HEK293 (cell line): Measurements from ENCODE around the gene NOP9.

Source experiments
- CTCF ChIA-PET: fragments of 350-600 bp; formaldehyde crosslinking; extraction: SDS; loops from one replicate; lab custom pipeline; 2021; ENCODE audit warnings: antibody characterized with exemption; lab: Yijun Ruan, JAX
- POLR2A ChIA-PET: fragments of 300-600 bp; formaldehyde crosslinking; extraction: SDS; loops from one replicate; lab custom pipeline; 2020; ENCODE audit warnings: antibody characterized with exemption, inconsistent platforms; lab: Yijun Ruan, JAX
- H3K27ac ChIP-seq: fragments of 200-500 bp; sonication (Bioruptor generic); 2 replicates; pipeline ENCODE4 v1.5.1; 2014; ENCODE audit warnings: low read depth, low read length, control low read depth, inconsistent platforms; ENCODE audit errors: extremely low read depth
- H3K36me3 ChIP-seq, 2 experiments: fragments of 200-500 bp in 1 of 2; sonication (Bioruptor generic) in 1 of 2; 1 replicate in 1 of 2; 2 replicates in 1 of 2; pipeline ENCODE4 v1.5.1; 2014 to 2017; ENCODE audit warnings: inconsistent platforms in 2 of 2, low read length in 2 of 2; ENCODE audit not compliant: control insufficient read depth in 2 of 2, insufficient read depth in 1 of 2
- H3K4me1 ChIP-seq: fragments of 200-500 bp; sonication (Bioruptor generic); 2 replicates; pipeline ENCODE4 v1.5.1; 2014; ENCODE audit warnings: mild to moderate bottlenecking, low read length, inconsistent platforms; ENCODE audit not compliant: control insufficient read depth, insufficient read depth
- H3K4me3 ChIP-seq: 2 replicates; pipeline ENCODE4 v1.5.1; 2011; ENCODE audit warnings: low read depth, mild to moderate bottlenecking, control low read depth, low read length, moderate library complexity
- H3K9me3 ChIP-seq: fragments of 200-500 bp; sonication (Bioruptor generic); 2 replicates; pipeline ENCODE4 v1.5.1; 2014; ENCODE audit warnings: low read depth, low read length, inconsistent platforms; ENCODE audit not compliant: control insufficient read depth, insufficient read depth
- BCL11B ChIP-seq: fragments of 450-650 bp; formaldehyde crosslinking; IDR thresholded peaks from 2 replicates; pipeline ENCODE4 v1.5.1; 2016; ENCODE audit warnings: low read depth, missing biosample characterization, missing genetic modification characterization
- BCL6B ChIP-seq: fragments of 450-650 bp; formaldehyde crosslinking; IDR thresholded peaks from 2 replicates; pipeline ENCODE4 v1.5.1; 2017; ENCODE audit warnings: missing biosample characterization, missing genetic modification characterization
- GLI2 ChIP-seq: fragments of 450-650 bp; formaldehyde crosslinking; IDR thresholded peaks from 2 replicates; pipeline ENCODE4; 2017; ENCODE audit warnings: missing biosample characterization, missing genetic modification characterization, low read depth, borderline replicate concordance
- KLF1 ChIP-seq: fragments of 450-650 bp; formaldehyde crosslinking; IDR thresholded peaks from 2 replicates; pipeline ENCODE4 v1.5.1; 2016; ENCODE audit warnings: missing biosample characterization, missing genetic modification characterization
- KLF10 ChIP-seq: fragments of 450-650 bp; IDR thresholded peaks from 2 replicates; pipeline ENCODE4 v1.5.1; 2018; ENCODE audit warnings: missing biosample characterization, mild to moderate bottlenecking, missing genetic modification characterization
- SALL2 ChIP-seq: fragments of 450-650 bp; formaldehyde crosslinking; IDR thresholded peaks from 2 replicates; pipeline ENCODE4 v1.5.0; 2017; ENCODE audit warnings: missing biosample characterization, mild to moderate bottlenecking, missing genetic modification characterization, borderline replicate concordance
- WT1 ChIP-seq: fragments of 450-650 bp; formaldehyde crosslinking; IDR thresholded peaks from 2 replicates; pipeline ENCODE4 v1.5.1; 2016; ENCODE audit warnings: missing biosample characterization, missing genetic modification characterization
- ZBTB11 ChIP-seq: fragments of 450-650 bp; formaldehyde crosslinking; conservative IDR thresholded peaks from 2 replicates; pipeline ENCODE4 v1.5.1; 2016; ENCODE audit warnings: low read depth, missing biosample characterization, missing genetic modification characterization
- ZBTB21 ChIP-seq: fragments of 450-650 bp; formaldehyde crosslinking; IDR thresholded peaks from 2 replicates; pipeline ENCODE4 v1.5.1; 2017; ENCODE audit warnings: missing biosample characterization, missing genetic modification characterization
- ZNF133 ChIP-seq: fragments of 450-650 bp; formaldehyde crosslinking; IDR thresholded peaks from 2 replicates; pipeline ENCODE4 v1.5.1; 2016; ENCODE audit warnings: missing biosample characterization, missing genetic modification characterization
- ZNF140 ChIP-seq: fragments of 450-650 bp; formaldehyde crosslinking; IDR thresholded peaks from 2 replicates; pipeline ENCODE4 v1.5.1; 2016; ENCODE audit warnings: missing biosample characterization, missing genetic modification characterization
- ZNF211 ChIP-seq: fragments of 450-650 bp; formaldehyde crosslinking; IDR thresholded peaks from 2 replicates; pipeline ENCODE4 v1.5.1; 2016; ENCODE audit warnings: low read depth, missing biosample characterization, missing genetic modification characterization
- ZNF311 ChIP-seq: fragments of 450-650 bp; formaldehyde crosslinking; IDR thresholded peaks from 2 replicates; pipeline ENCODE4 v1.5.1; 2017; ENCODE audit warnings: missing biosample characterization, missing genetic modification characterization, borderline replicate concordance
- ZNF555 ChIP-seq: fragments of 450-650 bp; formaldehyde crosslinking; conservative IDR thresholded peaks from 2 replicates; pipeline ENCODE4 v1.5.1; 2017; ENCODE audit warnings: missing biosample characterization, mild to moderate bottlenecking, missing genetic modification characterization, inconsistent platforms
- ZNF560 ChIP-seq: fragments of 450-650 bp; formaldehyde crosslinking; IDR thresholded peaks from 2 replicates; pipeline ENCODE4 v1.5.1; 2017; ENCODE audit warnings: missing biosample characterization, missing genetic modification characterization, borderline replicate concordance
- ZNF596 ChIP-seq: fragments of 450-650 bp; IDR thresholded peaks from 2 replicates; pipeline ENCODE4 v1.5.0; 2018; ENCODE audit warnings: missing biosample characterization, mild to moderate bottlenecking, missing genetic modification characterization, moderate library complexity
- ZNF621 ChIP-seq: fragments of 450-650 bp; formaldehyde crosslinking; IDR thresholded peaks from 2 replicates; pipeline ENCODE4 v1.5.1; 2017; ENCODE audit warnings: missing biosample characterization, missing genetic modification characterization
- TF ChIP-seq, protein P1 (sequence below): fragments of 450-650 bp; formaldehyde crosslinking; IDR thresholded peaks from 2 replicates; pipeline ENCODE4 v1.5.1; 2016; ENCODE audit warnings: missing biosample characterization, missing genetic modification characterization
- TF ChIP-seq, protein P2 (sequence below): fragments of 450-650 bp; formaldehyde crosslinking; IDR thresholded peaks from 2 replicates; pipeline ENCODE4 v1.5.1; 2016; ENCODE audit warnings: missing biosample characterization, missing genetic modification characterization
- TF ChIP-seq, protein P3 (sequence below): fragments of 450-650 bp; formaldehyde crosslinking; IDR thresholded peaks from 2 replicates; pipeline ENCODE4 v1.5.1; 2016; ENCODE audit warnings: missing biosample characterization, missing genetic modification characterization, low read depth

Gene NOP9

DNA sequence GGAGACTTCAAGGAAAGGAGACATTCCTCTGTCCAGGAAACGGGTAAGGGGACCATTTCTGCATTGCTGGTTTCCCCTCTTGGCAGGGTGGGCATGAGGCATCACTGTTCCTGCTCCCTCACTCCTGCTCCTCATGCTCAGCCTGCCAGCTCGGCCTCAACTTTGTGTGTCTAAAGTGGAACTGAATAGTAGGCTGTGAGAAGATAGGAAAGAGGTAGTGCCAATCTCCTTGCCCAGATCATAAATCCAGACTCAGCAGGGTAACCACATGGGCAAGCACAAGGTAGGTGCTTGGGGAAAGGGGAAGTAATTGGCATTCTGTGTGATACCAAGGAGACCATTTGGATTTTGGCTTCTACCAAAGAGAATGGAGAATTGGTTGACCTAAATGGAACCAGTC, 14.3 kb downstream of the NOP9 start (continued):
- no peak for TF ChIP-seq BCL6B (tag by site-specific recombination)

- Histone ChIP-seq H3K9me3 (no peaks in the 10 kb centered on the region), H3K4me1 (no peaks in the 10 kb centered on the region), H3K27ac (no peak overlapping the region), H3K36me3 (peaks cover 0 to 35% of the 10 kb centered on the region in 2 experiments; a peak in 1 of 3 replicates), H3K4me3 (no peak overlapping the region)
- POLR2A ChIA-PET = interaction anchor here (0.6 kb wide), 1 partner anchor 8 kb away, joined by 3 read pairs; no protein-coding TSS in a partner anchor
- TF ChIP-seq, protein P1, sequence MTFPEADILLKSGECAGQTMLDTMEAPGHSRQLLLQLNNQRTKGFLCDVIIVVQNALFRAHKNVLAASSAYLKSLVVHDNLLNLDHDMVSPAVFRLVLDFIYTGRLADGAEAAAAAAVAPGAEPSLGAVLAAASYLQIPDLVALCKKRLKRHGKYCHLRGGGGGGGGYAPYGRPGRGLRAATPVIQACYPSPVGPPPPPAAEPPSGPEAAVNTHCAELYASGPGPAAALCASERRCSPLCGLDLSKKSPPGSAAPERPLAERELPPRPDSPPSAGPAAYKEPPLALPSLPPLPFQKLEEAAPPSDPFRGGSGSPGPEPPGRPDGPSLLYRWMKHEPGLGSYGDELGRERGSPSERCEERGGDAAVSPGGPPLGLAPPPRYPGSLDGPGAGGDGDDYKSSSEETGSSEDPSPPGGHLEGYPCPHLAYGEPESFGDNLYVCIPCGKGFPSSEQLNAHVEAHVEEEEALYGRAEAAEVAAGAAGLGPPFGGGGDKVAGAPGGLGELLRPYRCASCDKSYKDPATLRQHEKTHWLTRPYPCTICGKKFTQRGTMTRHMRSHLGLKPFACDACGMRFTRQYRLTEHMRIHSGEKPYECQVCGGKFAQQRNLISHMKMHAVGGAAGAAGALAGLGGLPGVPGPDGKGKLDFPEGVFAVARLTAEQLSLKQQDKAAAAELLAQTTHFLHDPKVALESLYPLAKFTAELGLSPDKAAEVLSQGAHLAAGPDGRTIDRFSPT (tag by site-specific recombination) = no peak
- no peak for TF ChIP-seq ZNF133 (tag by site-specific recombination)
- peak; percentile 86 for TF ChIP-seq KLF1 (tag by site-specific recombination)
- no peak for TF ChIP-seq SALL2 (tag by site-specific recombination)
- TF ChIP-seq, protein P2, sequence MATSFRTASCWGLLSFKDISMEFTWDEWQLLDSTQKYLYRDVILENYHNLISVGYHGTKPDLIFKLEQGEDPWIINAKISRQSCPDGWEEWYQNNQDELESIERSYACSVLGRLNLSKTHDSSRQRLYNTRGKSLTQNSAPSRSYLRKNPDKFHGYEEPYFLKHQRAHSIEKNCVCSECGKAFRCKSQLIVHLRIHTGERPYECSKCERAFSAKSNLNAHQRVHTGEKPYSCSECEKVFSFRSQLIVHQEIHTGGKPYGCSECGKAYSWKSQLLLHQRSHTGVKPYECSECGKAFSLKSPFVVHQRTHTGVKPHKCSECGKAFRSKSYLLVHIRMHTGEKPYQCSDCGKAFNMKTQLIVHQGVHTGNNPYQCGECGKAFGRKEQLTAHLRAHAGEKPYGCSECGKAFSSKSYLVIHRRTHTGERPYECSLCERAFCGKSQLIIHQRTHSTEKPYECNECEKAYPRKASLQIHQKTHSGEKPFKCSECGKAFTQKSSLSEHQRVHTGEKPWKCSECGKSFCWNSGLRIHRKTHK (tag by site-specific recombination) = no peak
- TF ChIP-seq WT1 (tag by site-specific recombination) = no peak
- TF ChIP-seq, protein P3, sequence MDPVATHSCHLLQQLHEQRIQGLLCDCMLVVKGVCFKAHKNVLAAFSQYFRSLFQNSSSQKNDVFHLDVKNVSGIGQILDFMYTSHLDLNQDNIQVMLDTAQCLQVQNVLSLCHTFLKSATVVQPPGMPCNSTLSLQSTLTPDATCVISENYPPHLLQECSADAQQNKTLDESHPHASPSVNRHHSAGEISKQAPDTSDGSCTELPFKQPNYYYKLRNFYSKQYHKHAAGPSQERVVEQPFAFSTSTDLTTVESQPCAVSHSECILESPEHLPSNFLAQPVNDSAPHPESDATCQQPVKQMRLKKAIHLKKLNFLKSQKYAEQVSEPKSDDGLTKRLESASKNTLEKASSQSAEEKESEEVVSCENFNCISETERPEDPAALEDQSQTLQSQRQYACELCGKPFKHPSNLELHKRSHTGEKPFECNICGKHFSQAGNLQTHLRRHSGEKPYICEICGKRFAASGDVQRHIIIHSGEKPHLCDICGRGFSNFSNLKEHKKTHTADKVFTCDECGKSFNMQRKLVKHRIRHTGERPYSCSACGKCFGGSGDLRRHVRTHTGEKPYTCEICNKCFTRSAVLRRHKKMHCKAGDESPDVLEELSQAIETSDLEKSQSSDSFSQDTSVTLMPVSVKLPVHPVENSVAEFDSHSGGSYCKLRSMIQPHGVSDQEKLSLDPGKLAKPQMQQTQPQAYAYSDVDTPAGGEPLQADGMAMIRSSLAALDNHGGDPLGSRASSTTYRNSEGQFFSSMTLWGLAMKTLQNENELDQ (tag by site-specific recombination) = no peak
- no peak for TF ChIP-seq ZNF596 (tag by site-specific recombination)
- TF ChIP-seq BCL11B (tag by site-specific recombination) = no peak
- CTCF ChIA-PET = interaction anchor here (0.7 to 1.3 kb wide), 3 partner anchors 12 to 19 kb away, joined by 3 to 5 read pairs (median 3); no protein-coding TSS in a partner anchor
Measured at GRCh38 chr14:24314377-24315193, 14.9 kb downstream of the NOP9 start.

- CTCF ChIA-PET = interaction anchor here (0.6 to 0.7 kb wide), 2 partner anchors 44 to 116 kb away, joined by 3 to 5 read pairs; no protein-coding TSS in a partner anchor
- Histone ChIP-seq H3K4me1 (no peaks in the 10 kb centered on the region), H3K36me3 (peaks cover 0 to 28% of the 10 kb centered on the region in 2 experiments; a peak in 1 of 3 replicates), H3K27ac (no peak overlapping the region), H3K9me3 (no peaks in the 10 kb centered on the region), H3K4me3 (no peak overlapping the region)
- POLR2A ChIA-PET = no interaction called here
- no peak for TF ChIP-seq ZNF621 (tag by site-specific recombination)
- TF ChIP-seq ZNF140 = no peak
- TF ChIP-seq ZNF555 (tag by site-specific recombination) = no peak
- TF ChIP-seq ZNF311 (tag by site-specific recombination) = no peak
- no peak for TF ChIP-seq GLI2
- no peak for TF ChIP-seq ZNF560 (tag by site-specific recombination)
- TF ChIP-seq KLF10 = no peak
- no peak for TF ChIP-seq ZBTB21
- TF ChIP-seq ZNF211 (tag by site-specific recombination) = no peak
- TF ChIP-seq ZBTB11 (tag by site-specific recombination) = no peak
Measured at GRCh38 chr14:24315243-24315806, 15.7 kb downstream of the NOP9 start.
